Globus pallidus (tissue), 1 donor: ENCODE measurements around the gene GTPBP2.
A peak's percentile ranks its signal among the peaks of the same experiment; 100 is the strongest.
"Not testable (repeated sequence)": the region's sequence is repeated elsewhere in the genome, so short reads cannot be mapped to it uniquely, and the experiment has no call there.

Source experiments
- DNase-seq: peaks from one replicate; pipeline ENCODE4 v3.0.0-alpha.2; 2015; ENCODE audit warnings: low spot score

The GTPBP2 gene

GRCh38 chr6:43657221-43657802 is 28.2 kb upstream of the GTPBP2 start:
- DNase-seq = no peak

- DNase-seq = not testable (repeated sequence)
Measured at GRCh38 chr6:43652822-43653221, 23.8 kb upstream of the GTPBP2 start.

- no peak for DNase-seq
Measured at GRCh38 chr6:43648248-43648647, 19.2 kb upstream of the GTPBP2 start.

GRCh38 chr6:43647613-43648012 is 18.5 kb upstream of the GTPBP2 start:
- no peak for DNase-seq

GRCh38 chr6:43645613-43645964 is 16.5 kb upstream of the GTPBP2 start:
- DNase-seq = no peak

GRCh38 chr6:43644940-43645612 is 16.0 kb upstream of the GTPBP2 start, which contains the start of gene RSPH9:
RSPH9 (plus strand) TSS chr6:43645036; CDS start chr6:43645099, 63 bp downstream.
- no peak for DNase-seq

GRCh38 chr6:43639984-43640800 is 11.1 kb upstream of the GTPBP2 start:
- DNase-seq = no peak

GRCh38 chr6:43636308-43636659 is 7.2 kb upstream of the GTPBP2 start:
- no peak for DNase-seq

GRCh38 chr6:43635387-43636307 is 6.6 kb upstream of the GTPBP2 start, which contains the start of gene MAD2L1BP:
MAD2L1BP (plus strand) TSS chr6:43635840; CDS start chr6:43635876, 36 bp downstream.
- DNase-seq = peak; percentile 82

GRCh38 chr6:43634702-43635303 is 5.7 kb upstream of the GTPBP2 start:
- no peak for DNase-seq

- DNase-seq = not testable (repeated sequence)
Measured at GRCh38 chr6:43633002-43633401, 3.9 kb upstream of the GTPBP2 start.

GRCh38 chr6:43630980-43631619 is 2.0 kb upstream of the GTPBP2 start:
- no peak for DNase-seq

- DNase-seq = peak; percentile 88
Measured at GRCh38 chr6:43629505-43630300, 639 bp upstream of the GTPBP2 start.

GRCh38 chr6:43628393-43629103 is 516 bp downstream of the GTPBP2 start:
- peak; percentile 48 for DNase-seq

GRCh38 chr6:43627008-43627825 is 1.8 kb downstream of the GTPBP2 start:
- DNase-seq = peak; percentile 40

GRCh38 chr6:43625393-43625992 is 3.6 kb downstream of the GTPBP2 start:
- no peak for DNase-seq

GRCh38 chr6:43624786-43625288 is 4.2 kb downstream of the GTPBP2 start:
- DNase-seq = no peak
